NCI-H69 (cell line): ENCODE results near the gene KIF1C.

ENCODE experiments used
- DNase-seq: peaks from one replicate; lab custom pipeline; 2025; lab: John Stamatoyannopoulos, UW

KIF1C gene

DNA sequence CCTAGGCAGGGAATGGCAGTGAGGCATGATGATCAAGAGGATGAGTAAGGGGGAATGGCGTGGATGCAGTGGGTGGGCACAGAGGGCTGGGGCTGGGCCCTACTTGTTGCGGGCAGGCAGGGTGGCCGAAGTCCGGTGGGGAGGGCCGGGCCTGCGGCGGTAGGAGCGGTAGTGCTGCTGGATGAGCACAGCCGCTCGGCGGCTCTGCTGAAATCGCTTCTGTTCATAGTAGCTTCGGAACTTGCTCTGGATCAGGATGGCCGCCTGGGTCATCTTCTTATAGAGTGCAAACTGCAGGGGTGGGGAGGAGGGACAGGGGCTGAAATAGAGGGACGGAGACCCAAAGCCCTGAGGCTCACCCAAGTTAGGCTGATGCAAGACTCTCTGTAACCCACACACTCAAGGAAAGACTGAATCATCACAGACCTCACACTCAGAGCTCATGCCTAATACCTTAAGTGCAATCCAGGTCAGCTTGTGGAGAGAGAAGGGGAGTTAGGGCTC, 28.7 kb upstream of the KIF1C start:
- no peak for DNase-seq

DNA sequence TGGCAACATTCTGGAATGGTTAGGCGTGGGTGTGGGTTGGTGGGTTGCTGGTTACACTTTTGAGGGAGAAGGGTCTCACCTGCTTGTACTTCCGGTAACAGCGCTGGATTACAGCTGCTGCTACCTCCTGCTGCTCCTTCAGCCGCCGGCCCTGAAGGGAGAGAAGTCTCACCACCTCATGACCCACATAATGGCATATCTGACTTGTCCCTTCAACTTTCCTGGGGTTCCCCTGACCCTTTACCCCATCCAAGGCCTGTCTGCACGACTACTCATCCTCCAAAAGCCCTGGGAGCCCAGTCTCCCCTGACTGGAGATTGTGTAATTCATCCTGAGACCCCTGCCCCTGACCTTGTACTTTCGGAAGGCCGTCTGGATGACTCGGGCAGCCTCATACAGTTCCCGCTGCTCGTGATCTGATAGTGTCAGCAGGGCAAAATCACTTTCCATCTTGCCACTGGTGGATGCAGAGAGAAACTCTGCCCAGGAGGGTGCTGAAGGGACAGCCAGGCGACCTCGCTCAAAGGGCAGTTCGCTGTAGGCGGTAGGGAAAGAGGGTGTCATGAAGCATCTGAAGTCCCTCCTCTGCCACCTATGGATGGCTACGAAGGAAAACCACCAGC, 28.1 kb upstream of the KIF1C start:
- DNase-seq, result no peak

DNA sequence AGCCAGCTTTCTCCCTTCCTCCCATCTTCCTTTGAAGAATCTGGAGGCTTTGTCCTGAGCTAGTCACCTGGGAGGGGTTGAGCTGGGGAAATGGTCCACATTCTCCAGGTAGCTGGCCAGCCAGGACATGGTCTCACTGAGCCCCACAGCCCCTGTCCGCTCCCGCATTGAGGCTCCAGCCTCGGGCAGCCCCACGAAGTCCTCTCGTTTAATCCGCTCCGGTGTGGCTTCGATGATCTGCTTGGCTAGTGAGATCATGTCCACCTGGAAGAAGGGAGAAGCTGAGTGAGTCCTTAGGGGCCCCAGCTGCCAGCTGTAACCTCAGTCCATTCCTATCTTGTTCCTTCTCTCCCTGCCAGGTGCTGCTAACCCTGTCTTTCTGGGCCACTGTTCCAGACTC, 27.5 kb upstream of the KIF1C start:
- no peak for DNase-seq

DNA sequence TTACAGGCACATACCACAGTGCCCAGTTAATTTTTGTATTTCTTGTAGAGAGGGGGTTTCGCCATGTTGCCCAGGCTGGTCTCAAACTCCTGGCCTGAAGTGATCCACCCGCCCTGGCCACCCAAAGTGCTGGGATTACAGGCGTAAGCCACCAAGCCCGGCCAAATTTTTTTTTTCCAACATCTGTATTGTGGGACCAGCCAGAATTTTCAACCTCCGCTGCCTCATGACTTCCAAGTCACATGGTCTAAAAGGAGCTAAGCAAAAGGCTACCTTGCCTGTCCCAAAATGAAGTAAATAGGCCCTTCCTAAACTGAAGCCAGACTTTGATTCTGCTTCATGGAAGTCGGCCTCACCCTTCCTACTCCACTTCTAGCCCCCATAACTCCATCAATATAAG, 25.9 kb upstream of the KIF1C start:
- DNase-seq, result no peak

DNA sequence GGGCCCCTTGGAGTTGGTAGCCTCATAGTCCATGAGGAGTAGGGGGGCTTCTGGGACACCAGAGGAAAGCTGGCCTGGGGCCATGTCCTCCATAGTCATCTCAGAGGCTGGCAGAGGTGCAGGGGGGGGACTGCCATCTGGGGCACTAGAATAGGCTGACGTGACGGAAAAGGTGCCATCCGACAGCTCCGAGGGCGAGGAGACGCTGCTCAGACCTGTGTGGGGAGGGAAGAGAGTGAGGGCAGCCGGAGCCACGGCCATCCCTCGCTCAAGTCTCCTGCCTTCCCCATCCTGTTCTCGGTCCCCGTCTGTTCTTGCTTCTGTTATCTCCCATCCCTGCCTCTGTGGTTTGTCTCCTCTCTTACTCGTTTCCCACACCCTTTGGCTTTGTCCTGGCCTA, 25.4 kb upstream of the KIF1C start:
- DNase-seq, result no peak

DNA sequence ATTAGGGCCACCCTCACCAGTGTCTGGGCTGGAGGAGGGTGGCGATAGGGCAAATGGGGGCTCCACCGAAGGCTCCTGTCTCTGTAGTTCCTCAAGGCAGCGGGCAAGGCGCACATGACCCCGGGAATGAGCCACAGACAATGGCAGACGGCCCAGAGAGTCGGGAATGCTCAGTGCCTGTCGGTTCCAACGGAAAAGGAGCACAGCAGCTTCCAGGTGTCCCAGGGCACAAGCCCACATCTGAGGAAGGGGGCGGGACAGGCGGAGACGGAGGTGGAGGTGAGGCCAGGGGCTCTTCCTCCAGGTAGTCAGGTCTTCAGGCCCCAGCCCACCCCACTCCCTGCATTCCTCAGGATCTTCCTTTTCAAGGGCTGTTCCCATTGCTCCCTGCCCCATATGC, 25.0 kb upstream of the KIF1C start:
- DNase-seq, result no peak

DNA sequence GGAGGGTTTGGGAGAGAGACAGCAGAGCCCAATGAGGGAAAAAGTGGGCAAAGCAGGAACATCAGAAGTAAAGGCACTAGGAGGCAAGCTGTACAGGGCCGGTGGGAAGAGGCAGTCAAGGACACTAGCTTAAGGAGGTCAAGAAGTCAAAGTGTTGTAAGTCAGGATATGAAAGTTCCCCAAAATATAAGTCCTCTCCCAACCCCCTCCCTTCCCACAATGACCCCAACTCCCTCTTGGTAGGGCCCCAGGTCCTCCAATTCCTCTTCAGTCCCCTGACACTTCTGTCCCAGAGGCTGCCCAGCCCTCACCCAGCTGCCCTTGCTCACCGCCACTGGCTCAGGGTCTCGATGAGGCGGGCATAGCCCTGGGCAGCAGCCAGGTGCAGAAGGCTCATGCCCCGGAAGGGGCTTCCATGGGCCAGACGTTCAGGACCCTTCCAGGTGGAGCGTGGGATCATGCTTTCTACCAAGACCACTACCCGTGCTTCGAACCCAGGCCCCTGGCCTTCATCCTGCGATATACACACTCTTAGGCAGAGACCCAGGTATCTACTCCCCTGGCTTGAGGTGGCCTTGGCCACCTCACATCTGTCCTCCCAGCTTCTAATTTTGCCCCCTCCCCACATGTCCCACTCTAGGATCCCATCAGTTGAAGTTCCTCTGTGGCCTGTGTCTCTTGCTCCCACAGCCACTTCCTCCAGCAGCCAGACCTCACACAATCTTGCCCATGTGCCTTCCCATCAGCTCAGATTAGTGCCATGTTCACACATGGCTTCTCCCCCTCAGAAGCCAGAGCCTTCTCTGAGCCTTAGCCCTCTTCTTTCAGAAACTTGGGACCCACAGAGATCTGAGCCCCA, 24.3 kb upstream of the KIF1C start:
- DNase-seq, result no peak

DNA sequence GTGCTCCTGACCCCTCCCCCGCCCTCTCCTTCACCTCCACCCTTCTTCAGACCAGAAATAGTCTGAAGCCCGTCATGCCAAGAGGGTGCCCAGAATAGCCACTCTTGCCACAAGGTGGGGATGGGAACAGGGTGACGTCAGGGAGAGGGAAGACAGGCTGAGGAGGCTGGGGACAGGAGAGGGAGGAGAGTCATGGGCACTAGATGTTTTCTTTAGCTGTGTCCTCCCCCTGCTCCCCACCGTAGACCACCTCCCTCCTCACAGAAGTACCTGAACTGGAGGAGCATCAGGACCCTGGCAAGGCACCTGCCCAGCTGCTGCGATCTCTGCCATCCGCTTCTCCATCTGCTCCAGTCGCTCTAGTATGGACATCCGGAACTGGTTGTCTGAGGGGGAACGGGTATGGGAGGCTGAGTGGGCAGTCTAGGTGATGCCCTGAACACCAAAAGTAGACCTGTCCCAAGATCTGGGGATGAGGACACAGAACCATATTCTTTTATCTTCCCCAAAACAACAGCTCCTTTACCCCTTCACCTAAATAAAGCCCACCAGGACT, 23.6 kb upstream of the KIF1C start:
- DNase-seq, result no peak

DNA sequence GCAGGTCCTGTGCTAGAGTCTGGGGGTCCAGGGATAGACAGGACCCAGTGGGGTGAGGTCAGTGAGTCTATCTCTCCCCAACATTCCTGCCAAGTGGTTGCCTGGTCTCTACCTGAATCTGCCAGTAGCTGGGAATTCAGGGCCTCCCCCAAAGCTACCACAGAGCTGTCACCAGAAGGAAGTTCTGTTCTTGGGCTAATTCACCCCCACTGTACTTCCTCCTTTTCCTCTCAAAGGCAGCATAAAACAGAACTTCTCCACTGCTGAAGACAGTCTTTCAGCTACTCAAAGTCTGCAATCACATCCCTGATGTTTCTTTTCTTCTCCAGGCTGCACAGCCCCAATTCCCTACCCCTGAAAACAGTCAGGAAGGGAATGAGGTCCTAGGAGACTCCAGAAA, 19.0 kb upstream of the KIF1C start:
- no peak for DNase-seq

DNA sequence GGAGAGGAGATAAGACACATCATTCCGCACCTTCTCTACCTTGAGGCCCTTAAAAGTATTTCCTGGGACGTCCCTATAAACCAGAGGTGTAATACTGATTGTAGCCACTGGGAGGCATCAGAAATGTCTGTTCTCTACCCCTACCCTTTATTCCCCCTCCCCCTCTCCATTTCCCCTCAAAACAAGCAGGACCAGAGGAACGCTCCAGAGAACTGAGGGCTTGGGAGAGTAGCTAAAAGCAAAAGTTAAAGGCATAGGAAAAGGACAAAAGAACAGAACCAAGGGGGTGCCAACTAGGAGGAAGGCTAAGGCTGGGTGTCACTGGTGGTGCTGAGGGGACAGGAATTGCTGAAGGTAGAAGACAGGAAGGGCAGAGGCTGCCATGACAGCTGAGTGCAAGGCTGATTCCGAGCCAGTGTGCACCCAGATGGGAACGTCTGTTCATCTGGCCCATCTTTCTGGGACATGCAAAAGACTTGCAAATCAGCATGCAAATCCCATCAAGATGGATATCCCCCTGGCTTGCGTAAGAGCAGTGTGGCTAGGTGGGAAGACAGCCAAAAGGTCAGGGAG, 17.0 kb upstream of the KIF1C start:
- peak; percentile 41 for DNase-seq

DNA sequence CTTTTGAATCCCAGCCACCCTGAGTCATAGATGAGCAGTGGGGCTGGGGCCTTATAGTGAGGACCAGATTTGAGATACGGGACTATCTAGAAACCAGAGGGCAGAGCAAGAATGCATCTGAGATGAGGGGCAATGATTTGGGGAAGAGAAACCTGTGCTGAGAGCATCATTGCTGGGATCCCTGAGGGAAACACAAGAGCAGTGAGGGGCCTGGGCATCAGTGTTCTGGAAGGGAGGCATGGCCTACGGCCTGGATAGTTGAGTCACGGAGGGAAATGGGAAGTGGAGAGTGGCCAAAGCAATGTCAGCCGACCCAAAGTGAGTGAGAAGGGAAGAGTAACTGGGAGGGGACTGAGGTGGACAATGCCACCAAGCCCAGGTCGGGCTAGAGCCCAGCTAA, 15.4 kb upstream of the KIF1C start:
- no peak for DNase-seq

DNA sequence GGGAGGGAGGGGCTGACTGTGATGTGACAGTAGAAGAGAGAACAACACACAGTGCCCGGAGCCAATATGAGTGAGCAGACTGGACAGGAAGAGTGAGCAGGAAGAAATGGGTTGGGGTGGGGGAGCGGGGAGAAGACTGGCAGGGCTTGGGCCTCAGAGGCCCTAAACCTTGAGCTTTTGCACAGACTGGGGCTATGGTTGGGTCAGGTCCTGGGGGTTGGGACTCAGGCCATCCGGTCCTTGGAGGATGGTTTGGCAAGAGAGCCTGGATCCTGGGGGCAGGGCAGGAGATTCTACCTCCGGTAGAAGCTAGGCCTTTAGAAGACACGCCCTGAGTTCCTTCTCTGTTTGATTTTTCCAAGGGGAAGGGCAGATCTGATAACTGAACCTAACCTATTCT, 11.3 kb upstream of the KIF1C start:
- DNase-seq, result no peak

DNA sequence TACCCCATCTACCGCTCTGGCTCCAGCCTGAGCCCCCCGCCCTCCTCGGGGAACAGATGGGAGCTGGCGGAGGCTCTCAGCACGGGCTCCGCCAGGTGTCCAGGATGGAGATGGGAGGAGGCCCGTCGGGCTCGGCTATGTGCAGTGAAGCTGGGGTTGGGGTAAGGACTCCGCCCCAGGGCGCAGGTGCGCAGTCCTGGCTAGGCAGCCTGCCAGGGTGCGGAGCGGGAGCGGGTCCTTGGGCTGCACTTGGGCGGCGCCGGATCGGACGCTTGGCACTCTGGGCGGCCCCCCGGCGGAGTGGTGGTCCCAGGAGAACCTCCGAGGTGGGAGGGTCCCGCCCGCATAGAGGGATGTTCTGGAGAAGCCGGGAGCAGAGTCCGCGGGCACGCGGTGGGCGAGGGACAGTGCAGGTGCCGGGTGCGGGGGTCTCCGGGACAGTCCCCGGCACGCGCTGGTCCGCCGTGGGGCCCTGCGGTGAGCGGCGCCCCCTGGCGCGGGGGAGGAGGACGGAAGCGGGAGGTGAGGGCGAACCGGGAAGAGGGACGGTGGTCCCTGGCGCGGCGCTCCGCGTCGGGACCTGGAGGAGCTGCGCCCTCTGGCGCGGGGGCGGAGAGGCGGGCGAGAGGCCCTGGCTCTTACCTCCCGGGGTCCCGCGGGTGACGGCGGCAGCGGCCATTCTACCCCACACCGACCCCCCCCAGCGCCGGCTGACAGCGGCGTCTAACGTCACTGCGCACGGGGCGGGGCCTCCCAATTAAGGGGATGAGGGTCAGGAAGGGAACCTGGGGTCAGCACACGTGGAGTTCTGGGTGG, 10.6 kb upstream of the KIF1C start, which contains the start of gene CAMTA2:
Gene CAMTA2 (minus strand): TSS at position 725 of the 816 bp plus-strand sequence. CDS start 1,453 bp downstream, outside the sequence.
- DNase-seq, result peak; percentile 87

DNA sequence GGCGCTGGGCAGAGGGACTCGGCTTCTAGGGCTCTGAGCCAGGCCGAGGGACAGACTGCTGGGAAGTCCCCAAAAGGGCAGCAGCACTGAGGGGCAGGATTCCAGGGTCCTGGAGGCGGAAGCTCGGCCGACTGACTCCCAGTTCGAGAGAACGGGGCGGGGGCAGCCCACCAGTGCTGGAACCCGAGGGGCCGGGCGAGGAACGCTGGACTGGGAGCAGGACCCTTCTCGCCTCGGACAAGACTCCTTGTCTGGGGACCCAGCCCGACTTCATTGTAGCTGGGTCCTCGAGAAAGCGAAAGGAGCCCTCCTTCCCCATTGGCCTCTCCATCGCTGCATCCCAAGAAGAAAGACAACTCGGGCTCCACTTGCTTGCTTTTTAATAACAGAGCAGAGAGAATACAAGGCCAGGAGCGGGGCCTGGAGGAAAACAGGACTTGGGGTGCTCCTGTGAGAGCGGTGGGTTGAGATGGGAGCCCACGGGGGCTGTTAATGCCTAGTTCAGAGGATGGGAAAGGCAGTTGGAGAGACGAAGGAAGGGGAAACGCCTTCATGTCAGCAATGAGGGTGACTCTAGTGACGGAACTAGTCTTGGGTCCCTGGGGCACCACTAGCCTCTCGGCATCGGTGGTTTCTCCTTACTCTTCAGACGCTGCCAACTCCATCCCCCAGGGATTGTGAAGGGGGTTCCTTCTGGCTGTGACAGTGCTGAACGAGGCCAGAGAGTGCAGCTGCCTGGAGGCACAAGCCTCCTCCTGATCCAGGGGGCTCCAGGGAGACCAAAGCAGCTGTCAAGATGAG, 9.8 kb upstream of the KIF1C start:
- DNase-seq, result peak; percentile 14

DNA sequence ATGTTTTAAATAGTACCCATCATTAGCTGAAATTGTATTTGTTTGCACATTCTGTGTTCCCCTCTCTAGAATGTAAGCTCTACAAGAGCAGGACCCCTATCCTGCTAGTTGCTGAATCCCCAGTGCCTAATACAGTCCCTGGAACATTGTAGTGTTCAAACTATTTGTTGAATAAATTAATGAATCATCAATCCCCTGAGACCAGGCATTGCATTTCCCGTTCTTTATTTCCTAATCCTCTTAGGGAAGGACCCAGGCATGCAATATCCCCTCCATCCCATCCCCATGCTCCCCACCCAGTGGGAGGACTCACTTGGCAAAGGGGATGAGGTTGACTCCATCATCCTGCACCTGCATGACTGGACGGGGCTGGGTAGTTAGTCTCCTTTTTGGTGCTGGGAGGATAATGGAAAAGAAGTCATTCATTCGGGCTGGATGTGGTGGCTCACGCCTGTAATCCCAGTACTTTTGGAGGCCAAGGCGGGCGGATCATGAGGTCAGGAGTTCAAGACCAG, 3.6 kb upstream of the KIF1C start:
- DNase-seq, result no peak

DNA sequence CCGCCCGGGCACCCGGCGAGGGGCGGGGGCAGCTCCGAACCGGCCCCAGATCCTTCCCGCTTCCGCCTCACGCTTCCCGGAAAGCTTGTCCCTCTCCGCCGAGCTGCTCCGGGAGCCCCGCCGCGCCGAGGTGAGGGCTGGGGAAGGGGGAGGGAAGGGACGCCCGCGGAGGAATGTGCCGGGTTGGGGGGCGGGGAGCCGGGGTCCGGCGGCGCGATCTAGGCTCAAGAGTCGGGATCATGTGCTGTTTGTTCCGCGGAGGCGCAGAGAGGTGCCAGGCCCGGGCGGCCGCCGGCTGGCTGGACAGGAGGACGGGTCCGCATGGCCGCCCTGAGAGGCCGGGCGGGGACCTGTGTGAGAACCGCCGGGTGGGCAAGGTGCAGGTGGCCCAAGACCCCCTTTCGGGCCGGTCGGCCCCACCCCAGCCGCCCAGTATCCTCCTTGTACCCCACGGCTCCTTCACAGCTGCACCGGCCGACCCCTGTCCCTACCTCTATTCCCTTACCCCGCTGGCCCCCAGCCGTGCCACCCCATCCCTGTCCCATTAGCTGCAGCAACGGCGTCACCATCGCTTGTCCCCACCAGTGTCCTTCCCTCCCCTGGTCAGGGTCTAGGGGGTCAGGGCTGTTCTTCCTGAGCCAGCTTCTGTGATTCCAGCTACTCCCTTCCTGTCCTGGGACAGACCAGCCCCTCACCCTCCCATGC, 429 bp downstream of the KIF1C start:
- no peak for DNase-seq

DNA sequence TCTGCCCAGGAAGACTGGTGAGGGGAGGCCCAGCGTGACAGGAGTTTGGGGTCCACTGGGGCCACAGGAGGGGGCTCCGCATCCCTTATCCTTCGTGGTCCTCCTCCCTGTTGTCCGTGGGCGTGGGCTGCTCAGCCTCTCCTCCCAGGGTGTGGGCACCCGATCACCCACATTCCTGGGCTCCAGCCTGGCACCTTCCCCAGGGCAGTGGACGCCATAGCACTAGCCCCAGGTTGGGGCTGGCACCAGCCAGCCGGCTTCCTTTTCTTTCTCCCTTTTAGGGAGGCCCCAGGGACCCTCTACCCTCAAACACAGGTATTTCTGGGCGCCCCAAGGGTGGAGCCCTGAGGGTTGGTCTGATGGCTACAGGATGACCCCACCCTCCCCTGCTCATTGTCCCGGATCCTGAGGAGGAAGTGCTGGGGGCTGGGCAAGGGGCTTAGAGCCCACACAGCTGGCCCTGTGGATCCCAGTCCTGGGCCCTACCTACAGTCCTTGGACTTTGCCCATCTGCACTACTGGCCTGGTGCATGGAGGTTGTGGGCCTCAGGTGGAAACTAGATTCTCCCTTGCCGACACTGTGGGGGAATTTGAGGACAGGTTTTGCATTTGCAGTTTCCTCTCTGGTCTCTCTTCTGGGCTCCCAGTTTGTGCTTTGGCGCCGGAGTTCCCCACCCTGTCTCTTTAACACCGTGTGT, 1.1 kb downstream of the KIF1C start:
- no peak for DNase-seq

DNA sequence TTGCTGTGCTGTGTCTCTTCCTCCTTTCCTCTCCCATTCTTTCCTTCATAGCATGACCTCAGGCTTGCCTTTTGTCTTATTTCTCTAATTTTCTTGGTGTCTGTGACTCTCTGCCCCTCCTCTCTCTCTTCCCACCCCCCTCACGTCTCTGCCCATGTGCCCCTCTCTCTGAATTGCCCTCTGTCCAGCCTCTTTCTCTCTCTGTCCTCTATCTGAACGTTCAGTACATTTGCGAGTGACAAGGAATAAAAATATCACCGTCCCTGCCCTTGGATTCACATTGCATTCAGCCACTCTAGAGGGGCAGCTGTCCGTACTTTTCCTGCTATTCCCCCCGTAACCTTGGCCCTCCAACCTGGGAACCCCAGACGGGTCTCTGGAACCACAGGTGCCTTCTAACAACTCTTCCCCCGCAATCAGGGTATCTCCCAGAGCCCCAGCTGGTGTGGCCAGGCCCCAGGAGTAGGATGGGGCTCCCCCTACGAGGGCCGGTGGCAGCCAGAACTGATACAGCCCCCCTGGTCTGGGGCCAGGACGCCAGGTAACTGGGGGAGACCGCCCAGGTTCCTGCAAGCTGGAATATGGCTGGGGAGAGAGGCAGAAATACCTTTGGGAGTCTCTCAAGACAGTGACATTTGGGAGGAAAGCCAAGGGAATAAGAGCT, 1.8 kb downstream of the KIF1C start:
- DNase-seq, result no peak

DNA sequence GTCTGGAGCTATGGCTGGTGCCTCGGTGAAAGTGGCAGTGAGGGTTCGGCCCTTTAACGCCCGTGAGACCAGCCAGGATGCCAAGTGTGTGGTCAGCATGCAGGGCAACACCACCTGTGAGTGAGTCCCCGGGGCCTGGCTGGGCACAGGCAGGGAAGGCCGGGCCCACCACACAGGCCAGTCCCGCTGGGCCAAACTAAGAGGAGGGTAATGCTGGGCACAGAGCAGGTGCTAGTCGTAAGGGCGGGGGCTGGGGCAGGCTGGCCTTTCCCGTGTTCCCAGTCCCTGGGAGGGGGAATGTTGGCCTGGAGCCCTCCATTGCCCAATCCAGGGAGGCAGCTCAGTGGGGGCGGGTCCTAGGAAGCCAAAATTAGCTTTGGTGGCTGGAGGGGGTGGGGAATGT, 2.5 kb downstream of the KIF1C start:
- DNase-seq, result no peak
